ENCODE results near the gene STAT5A. TPM values are rescaled to one million over a fixed set of nuclear protein-coding genes. Genes with fewer than 3 reads are reported as not detected.
A peak's percentile ranks its signal among the peaks of the same experiment; 100 is the strongest.

STAT5A gene
- total and polyA plus RNA-seq, 9 of the 15 experiments (the other 6 are each of a cell fraction or from before 2014, with no cell fraction given) = 79.9 to 415 (median 196) TPM

DNA sequence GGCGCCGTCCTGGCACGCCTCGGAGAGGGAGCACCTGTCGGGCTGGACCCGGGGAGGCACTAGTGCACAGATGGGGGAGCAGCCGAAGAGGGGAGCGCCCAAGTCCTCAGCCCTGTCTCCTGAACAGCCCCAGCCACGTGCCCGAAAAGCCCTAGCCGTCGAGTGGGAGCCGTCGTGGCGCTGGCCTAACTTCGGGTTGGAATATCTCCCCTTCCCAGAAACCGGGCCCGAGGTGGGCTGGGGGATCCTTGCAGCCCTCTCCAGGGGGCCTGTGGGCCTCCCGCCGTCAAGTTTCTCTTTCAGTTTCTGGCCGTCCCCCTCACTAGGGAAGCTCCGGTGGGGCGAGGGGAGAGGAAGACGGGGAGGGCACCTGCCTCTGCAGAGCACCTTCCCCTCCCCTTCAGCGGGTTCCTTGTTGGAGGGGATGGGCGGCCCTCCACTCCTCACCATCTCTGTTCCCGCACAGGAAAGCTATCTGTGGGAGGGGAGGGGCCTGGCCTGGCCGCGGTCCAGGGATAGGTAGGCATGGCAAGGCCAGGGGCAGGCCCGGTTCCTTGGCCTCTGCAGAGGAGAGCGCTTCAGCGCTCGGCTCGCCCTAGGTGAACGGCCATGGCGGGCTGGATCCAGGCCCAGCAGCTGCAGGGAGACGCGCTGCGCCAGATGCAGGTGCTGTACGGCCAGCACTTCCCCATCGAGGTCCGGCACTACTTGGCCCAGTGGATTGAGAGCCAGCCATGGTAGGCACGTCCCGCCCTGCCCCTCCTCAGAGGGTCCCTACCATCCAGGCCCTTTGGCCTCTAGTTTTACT is 709 bp downstream of the STAT5A start (continued):
- TF ChIP-seq, protein P1, sequence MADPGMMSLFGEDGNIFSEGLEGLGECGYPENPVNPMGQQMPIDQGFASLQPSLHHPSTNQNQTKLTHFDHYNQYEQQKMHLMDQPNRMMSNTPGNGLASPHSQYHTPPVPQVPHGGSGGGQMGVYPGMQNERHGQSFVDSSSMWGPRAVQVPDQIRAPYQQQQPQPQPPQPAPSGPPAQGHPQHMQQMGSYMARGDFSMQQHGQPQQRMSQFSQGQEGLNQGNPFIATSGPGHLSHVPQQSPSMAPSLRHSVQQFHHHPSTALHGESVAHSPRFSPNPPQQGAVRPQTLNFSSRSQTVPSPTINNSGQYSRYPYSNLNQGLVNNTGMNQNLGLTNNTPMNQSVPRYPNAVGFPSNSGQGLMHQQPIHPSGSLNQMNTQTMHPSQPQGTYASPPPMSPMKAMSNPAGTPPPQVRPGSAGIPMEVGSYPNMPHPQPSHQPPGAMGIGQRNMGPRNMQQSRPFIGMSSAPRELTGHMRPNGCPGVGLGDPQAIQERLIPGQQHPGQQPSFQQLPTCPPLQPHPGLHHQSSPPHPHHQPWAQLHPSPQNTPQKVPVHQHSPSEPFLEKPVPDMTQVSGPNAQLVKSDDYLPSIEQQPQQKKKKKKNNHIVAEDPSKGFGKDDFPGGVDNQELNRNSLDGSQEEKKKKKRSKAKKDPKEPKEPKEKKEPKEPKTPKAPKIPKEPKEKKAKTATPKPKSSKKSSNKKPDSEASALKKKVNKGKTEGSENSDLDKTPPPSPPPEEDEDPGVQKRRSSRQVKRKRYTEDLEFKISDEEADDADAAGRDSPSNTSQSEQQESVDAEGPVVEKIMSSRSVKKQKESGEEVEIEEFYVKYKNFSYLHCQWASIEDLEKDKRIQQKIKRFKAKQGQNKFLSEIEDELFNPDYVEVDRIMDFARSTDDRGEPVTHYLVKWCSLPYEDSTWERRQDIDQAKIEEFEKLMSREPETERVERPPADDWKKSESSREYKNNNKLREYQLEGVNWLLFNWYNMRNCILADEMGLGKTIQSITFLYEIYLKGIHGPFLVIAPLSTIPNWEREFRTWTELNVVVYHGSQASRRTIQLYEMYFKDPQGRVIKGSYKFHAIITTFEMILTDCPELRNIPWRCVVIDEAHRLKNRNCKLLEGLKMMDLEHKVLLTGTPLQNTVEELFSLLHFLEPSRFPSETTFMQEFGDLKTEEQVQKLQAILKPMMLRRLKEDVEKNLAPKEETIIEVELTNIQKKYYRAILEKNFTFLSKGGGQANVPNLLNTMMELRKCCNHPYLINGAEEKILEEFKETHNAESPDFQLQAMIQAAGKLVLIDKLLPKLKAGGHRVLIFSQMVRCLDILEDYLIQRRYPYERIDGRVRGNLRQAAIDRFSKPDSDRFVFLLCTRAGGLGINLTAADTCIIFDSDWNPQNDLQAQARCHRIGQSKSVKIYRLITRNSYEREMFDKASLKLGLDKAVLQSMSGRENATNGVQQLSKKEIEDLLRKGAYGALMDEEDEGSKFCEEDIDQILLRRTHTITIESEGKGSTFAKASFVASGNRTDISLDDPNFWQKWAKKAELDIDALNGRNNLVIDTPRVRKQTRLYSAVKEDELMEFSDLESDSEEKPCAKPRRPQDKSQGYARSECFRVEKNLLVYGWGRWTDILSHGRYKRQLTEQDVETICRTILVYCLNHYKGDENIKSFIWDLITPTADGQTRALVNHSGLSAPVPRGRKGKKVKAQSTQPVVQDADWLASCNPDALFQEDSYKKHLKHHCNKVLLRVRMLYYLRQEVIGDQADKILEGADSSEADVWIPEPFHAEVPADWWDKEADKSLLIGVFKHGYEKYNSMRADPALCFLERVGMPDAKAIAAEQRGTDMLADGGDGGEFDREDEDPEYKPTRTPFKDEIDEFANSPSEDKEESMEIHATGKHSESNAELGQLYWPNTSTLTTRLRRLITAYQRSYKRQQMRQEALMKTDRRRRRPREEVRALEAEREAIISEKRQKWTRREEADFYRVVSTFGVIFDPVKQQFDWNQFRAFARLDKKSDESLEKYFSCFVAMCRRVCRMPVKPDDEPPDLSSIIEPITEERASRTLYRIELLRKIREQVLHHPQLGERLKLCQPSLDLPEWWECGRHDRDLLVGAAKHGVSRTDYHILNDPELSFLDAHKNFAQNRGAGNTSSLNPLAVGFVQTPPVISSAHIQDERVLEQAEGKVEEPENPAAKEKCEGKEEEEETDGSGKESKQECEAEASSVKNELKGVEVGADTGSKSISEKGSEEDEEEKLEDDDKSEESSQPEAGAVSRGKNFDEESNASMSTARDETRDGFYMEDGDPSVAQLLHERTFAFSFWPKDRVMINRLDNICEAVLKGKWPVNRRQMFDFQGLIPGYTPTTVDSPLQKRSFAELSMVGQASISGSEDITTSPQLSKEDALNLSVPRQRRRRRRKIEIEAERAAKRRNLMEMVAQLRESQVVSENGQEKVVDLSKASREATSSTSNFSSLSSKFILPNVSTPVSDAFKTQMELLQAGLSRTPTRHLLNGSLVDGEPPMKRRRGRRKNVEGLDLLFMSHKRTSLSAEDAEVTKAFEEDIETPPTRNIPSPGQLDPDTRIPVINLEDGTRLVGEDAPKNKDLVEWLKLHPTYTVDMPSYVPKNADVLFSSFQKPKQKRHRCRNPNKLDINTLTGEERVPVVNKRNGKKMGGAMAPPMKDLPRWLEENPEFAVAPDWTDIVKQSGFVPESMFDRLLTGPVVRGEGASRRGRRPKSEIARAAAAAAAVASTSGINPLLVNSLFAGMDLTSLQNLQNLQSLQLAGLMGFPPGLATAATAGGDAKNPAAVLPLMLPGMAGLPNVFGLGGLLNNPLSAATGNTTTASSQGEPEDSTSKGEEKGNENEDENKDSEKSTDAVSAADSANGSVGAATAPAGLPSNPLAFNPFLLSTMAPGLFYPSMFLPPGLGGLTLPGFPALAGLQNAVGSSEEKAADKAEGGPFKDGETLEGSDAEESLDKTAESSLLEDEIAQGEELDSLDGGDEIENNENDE (IDR thresholded peaks at IDR 0.05; ENCODE audit: low read depth, low read length) = no peak
- TF ChIP-seq CREBBP (IDR thresholded peaks at IDR 0.05; ENCODE audit: low read depth, low read length) (no peak), NR2C1 (IDR thresholded peaks at IDR 0.05) (no peak), NR2C1 (tag; IDR thresholded peaks at IDR 0.05) (no peak), ZBTB8A (IDR thresholded peaks at IDR 0.05; ENCODE audit: partially characterized antibody) (no peak), EGR1 (conservative IDR thresholded peaks at IDR 0.05) (no peak), GABPB1 (CRISPR knock-in tag; IDR thresholded peaks at IDR 0.05) (no peak), ZNF140 (CRISPR knock-in tag; IDR thresholded peaks at IDR 0.05) (no peak), POLR2B (IDR thresholded peaks at IDR 0.05; ENCODE audit: low read depth, partially characterized antibody) (peak; percentile 37), PTTG1 (tag; IDR thresholded peaks at IDR 0.05; ENCODE audit: low read depth) (no peak), ZNF253 (CRISPR knock-in tag; conservative IDR thresholded peaks at IDR 0.05) (no peak), RBM17 (IDR thresholded peaks at IDR 0.05; ENCODE audit: borderline replicate concordance, low read depth, low read length) (no peak), LARP7 (IDR thresholded peaks at IDR 0.05) (0 out of 2 replicates have a peak, but pooled peaks have one; percentile 10), ZFX (CRISPR knock-in tag; IDR thresholded peaks at IDR 0.05) (peak; percentile 68), MAZ (CRISPR knock-in tag; conservative IDR thresholded peaks at IDR 0.05 in 1 of 2, IDR thresholded peaks at IDR 0.05 in 1 of 2) (peak in 1 of 2 experiments; percentile 76; a peak in 2 of 4 replicates)
- TF ChIP-seq, protein P2, sequence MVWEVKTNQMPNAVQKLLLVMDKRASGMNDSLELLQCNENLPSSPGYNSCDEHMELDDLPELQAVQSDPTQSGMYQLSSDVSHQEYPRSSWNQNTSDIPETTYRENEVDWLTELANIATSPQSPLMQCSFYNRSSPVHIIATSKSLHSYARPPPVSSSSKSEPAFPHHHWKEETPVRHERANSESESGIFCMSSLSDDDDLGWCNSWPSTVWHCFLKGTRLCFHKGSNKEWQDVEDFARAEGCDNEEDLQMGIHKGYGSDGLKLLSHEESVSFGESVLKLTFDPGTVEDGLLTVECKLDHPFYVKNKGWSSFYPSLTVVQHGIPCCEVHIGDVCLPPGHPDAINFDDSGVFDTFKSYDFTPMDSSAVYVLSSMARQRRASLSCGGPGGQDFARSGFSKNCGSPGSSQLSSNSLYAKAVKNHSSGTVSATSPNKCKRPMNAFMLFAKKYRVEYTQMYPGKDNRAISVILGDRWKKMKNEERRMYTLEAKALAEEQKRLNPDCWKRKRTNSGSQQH (CRISPR knock-in tag; IDR thresholded peaks at IDR 0.05) = no peak

All from K562 (cell line).